ENCODE data around the gene FUT2.

GRCh38 chr19:48702701-48703100 is 6.9 kb downstream of the FUT2 start:
- TF ChIP-seq TCF7L2 (IDR thresholded peaks at IDR 0.05; ENCODE audit: borderline replicate concordance, extremely low read depth, insufficient read depth, insufficient read length) (no peak), CTCF (IDR thresholded peaks at IDR 0.05 in 2 of 3, conservative IDR thresholded peaks at IDR 0.05 in 1 of 3; ENCODE audit: borderline replicate concordance in 1 of 3, insufficient read depth in 1 of 3, low read depth in 2 of 3, low read length in 2 of 3) (no peak), POLR2A (IDR thresholded peaks at IDR 0.05; ENCODE audit: borderline replicate concordance, extremely low read depth, insufficient read depth, insufficient read length) (no peak), ZFX (IDR thresholded peaks at IDR 0.05) (no peak), ELF1 (IDR thresholded peaks at IDR 0.05; ENCODE audit: borderline replicate concordance, low read depth) (no peak), EZH2phosphoT487 (IDR thresholded peaks at IDR 0.05; ENCODE audit: borderline replicate concordance) (no peak), RAD21 (IDR thresholded peaks at IDR 0.05; ENCODE audit: low read depth) (no peak), EZH2 (IDR thresholded peaks at IDR 0.05) (no peak)

Measured in HCT116 (cell line).